Caco-2 (cell line): ENCODE measurements around the gene DNAJA1. TPM values are rescaled to one million over a fixed set of nuclear protein-coding genes. Genes with fewer than 3 reads are reported as not detected.
A peak's percentile ranks its signal among the peaks of the same experiment; 100 is the strongest.
"Not testable (repeated sequence)": the region's sequence is repeated elsewhere in the genome, so short reads cannot be mapped to it uniquely, and the experiment has no call there.

Experiments
- BruUV-seq: library from RNA; stranded (reverse); fragments of 400-500 nt; replicated peaks from 2 replicates; lab custom pipeline; 2021; lab: Mats Ljungman, UMichigan
- CTCF ChIA-PET: fragments of 300-600 bp; sonication (Branson Sonifier 250); formaldehyde crosslinking; loops from one replicate; lab custom pipeline; 2022; ENCODE audit warnings: antibody characterized with exemption; lab: Charles Lee
- POLR2A ChIA-PET: fragments of 300-600 bp; sonication (Branson Sonifier 250); formaldehyde crosslinking; loops from one replicate; lab custom pipeline; 2022; ENCODE audit warnings: antibody characterized with exemption; lab: Charles Lee
- DNase-seq, 2 experiments: peaks; one replicate each; pipeline versions ENCODE4 v3.0.0 to v3.0.0-alpha.2; 2020 to 2022
- H3K27me3 ChIP-seq: replicated peaks from 2 replicates; pipeline ENCODE4 v1.6.0; 2011; ENCODE audit warnings: low read length; ENCODE audit not compliant: control insufficient read depth, insufficient read depth
- H3K36me3 ChIP-seq: 2 replicates; pipeline ENCODE4 v1.5.1; 2011; ENCODE audit warnings: low read length; ENCODE audit not compliant: control insufficient read depth, insufficient read depth
- H3K4me1 ChIP-seq: fragments of 250-450 bp; sonication (Bioruptor Pico); 2 replicates; pipeline ENCODE4 v1.5.1; 2020; ENCODE audit warnings: mild to moderate bottlenecking
- H3K4me3 ChIP-seq: 2 replicates; pipeline ENCODE4 v1.5.1; 2011; ENCODE audit warnings: low read depth, mild to moderate bottlenecking, control low read depth, low read length
- H3K9me3 ChIP-seq: fragments of 250-450 bp; sonication (Bioruptor Pico); 2 replicates; pipeline ENCODE4 v1.5.1; 2020; ENCODE audit warnings: mild to moderate bottlenecking, moderate library complexity
- H3K27ac Mint-ChIP-seq: one replicate; pipeline ENCODE4 v1.8.0; 2022; ENCODE audit warnings: mixed read lengths; ENCODE audit not compliant: unreplicated experiment
- H3K27me3 Mint-ChIP-seq: one replicate; pipeline ENCODE4 v1.8.0; 2022; ENCODE audit warnings: mixed read lengths; ENCODE audit not compliant: insufficient read depth, unreplicated experiment
- H3K36me3 Mint-ChIP-seq: one replicate; pipeline ENCODE4 v1.8.0; 2022; ENCODE audit warnings: mild to moderate bottlenecking, mixed read lengths; ENCODE audit not compliant: insufficient read depth, unreplicated experiment
- H3K4me1 Mint-ChIP-seq: one replicate; pipeline ENCODE4 v1.8.0; 2022; ENCODE audit warnings: low read depth, mixed read lengths; ENCODE audit not compliant: unreplicated experiment
- H3K4me3 Mint-ChIP-seq: one replicate; pipeline ENCODE4 v1.8.0; 2022; ENCODE audit warnings: mild to moderate bottlenecking, moderate library complexity, mixed read lengths; ENCODE audit not compliant: unreplicated experiment
- H3K9me3 Mint-ChIP-seq: one replicate; pipeline ENCODE4 v1.8.0; 2022; ENCODE audit warnings: mixed read lengths; ENCODE audit not compliant: unreplicated experiment
- CTCF ChIP-seq, 2 experiments: fragments of 200-600 bp in 1 of 2; IDR thresholded peaks; 1 replicate in 1 of 2; 2 replicates in 1 of 2; pipeline versions ENCODE4 v1.5.1 to v1.8.0; 2011 to 2022; ENCODE audit warnings: antibody characterized with exemption in 1 of 2, control low read depth in 1 of 2, inconsistent platforms in 1 of 2, low read depth in 1 of 2, low read length in 1 of 2, mild to moderate bottlenecking in 1 of 2, moderate library complexity in 1 of 2; ENCODE audit not compliant: insufficient read depth in 1 of 2, severe bottlenecking in 1 of 2, unreplicated experiment in 1 of 2
- intact Hi-C: fragments of 100-400 bp; cut with micrococcal nuclease; formaldehyde crosslinking; loops from one replicate; pipeline ENCODE4 v1.10.0; 2022; ENCODE audit not compliant: unreplicated experiment
- total RNA-seq: library from RNA; stranded (reverse); gene quantifications from 2 replicates; pipeline ENCODE4 v1.2.3, GENCODE V29; 2022

The DNAJA1 gene
- total RNA-seq, 1 experiment from 2014 or later = 187 TPM

DNA sequence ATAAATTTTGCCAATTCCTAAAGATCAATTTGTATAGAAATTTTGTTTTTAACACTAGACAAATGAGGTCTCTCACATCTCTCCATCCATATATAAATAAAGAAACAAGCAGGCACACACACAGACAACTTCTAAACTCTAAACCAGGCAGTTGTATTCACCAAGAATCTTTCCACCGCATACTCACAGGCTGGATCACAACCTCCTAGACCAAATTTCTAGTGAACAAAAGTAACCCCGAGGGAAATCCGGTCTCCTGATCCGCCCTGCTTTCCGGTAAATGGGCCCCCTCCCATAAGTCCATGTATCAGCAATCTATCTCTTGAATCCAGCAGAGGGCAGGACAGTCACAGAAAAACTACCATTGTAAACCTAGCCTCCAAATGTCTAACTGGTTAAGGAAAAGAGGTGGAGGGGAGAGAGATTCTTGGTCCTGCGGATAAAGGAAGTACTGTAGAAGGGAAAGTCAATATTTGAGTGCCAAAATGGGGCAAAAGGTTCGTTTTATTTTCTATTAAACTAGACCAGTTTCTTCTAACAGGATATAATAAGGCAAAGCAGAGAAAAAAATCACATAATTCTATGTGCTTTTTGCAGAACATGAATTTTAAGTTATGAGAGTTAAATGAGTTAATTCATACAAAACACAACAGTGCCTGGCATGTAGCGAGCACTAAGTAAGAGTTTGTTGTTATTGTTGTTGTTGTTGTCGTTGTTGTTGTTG lies 56.2 kb downstream of the DNAJA1 start:
- H3K27ac Mint-ChIP-seq = no peak overlapping the region
- intact Hi-C loops = loop anchor here (1.0 to 5.0 kb wide), 5 partner anchors 36 to 144 kb away; partner anchors contain the start of gene B4GALT1
- Histone ChIP-seq H3K27me3 (no peaks in the 10 kb centered on the region), H3K36me3 (no peaks in the 10 kb centered on the region), H3K9me3 (no peaks in the 10 kb centered on the region), H3K4me3 (no peak overlapping the region), H3K4me1 (no peaks in the 10 kb centered on the region)
- TF ChIP-seq CTCF (IDR thresholded peaks at IDR 0.05; ENCODE audit: insufficient read depth in 1 of 2, low read depth in 1 of 2, low read length in 1 of 2, severe bottlenecking in 1 of 2, unreplicated experiment in 1 of 2) = peak; percentile 65 to 73
- ChIA-PET POLR2A (no interaction called here), CTCF (interaction anchor here (2.3 kb wide), 1 partner anchor 145 kb away, joined by 6 read pairs; no protein-coding TSS in a partner anchor)
- no peaks in the 10 kb centered on the region for H3K9me3 Mint-ChIP-seq
- no peak overlapping the region for H3K4me3 Mint-ChIP-seq
- peak; percentile 73 to 74 for DNase-seq
- peaks cover 8% of the 10 kb centered on the region for H3K36me3 Mint-ChIP-seq
- no TSS peak for BruUV-seq
- H3K4me1 Mint-ChIP-seq = no peaks in the 10 kb centered on the region
- H3K27me3 Mint-ChIP-seq = no peaks in the 10 kb centered on the region

DNA sequence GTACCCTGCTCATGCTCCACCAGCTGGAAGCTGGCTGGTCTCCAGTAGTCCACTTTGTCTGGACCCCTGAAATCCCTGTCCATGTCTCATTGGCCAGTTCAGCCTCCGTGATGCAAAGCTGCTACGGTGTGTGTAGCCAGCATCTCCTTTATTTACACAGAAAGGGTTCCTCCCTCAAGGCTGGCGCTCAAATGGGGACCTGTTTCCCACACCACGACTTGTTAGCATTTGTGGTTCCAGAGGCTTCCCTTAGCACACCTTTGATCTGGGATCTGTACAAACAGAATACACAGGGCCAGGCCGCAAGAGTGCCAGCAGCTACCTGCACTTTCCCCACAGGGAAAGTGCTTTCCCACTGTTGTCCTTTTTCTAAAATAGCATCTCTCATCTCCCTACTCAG lies 57.1 kb downstream of the DNAJA1 start:
- Histone ChIP-seq H3K9me3 (no peaks in the 10 kb centered on the region), H3K4me3 (no peak overlapping the region), H3K4me1 (no peaks in the 10 kb centered on the region), H3K27me3 (no peaks in the 10 kb centered on the region), H3K36me3 (no peaks in the 10 kb centered on the region)
- POLR2A ChIA-PET = no interaction called here
- H3K4me1 Mint-ChIP-seq = no peaks in the 10 kb centered on the region
- no peaks in the 10 kb centered on the region for H3K9me3 Mint-ChIP-seq
- TF ChIP-seq CTCF (IDR thresholded peaks at IDR 0.05; ENCODE audit: insufficient read depth in 1 of 2, low read depth in 1 of 2, low read length in 1 of 2, severe bottlenecking in 1 of 2, unreplicated experiment in 1 of 2) = no peak
- no peak overlapping the region for H3K27ac Mint-ChIP-seq
- BruUV-seq = no TSS peak
- CTCF ChIA-PET = interaction anchor here (0.8 to 2.3 kb wide), 3 partner anchors 89 to 144 kb away, joined by 3 to 6 read pairs (median 3); no protein-coding TSS in a partner anchor
- no peak for DNase-seq
- H3K27me3 Mint-ChIP-seq = no peaks in the 10 kb centered on the region
- no peak overlapping the region for H3K4me3 Mint-ChIP-seq
- intact Hi-C loops = loop anchor here (5.0 kb wide), 1 partner anchor 35 kb away; no protein-coding TSS in a partner anchor
- H3K36me3 Mint-ChIP-seq = no peaks in the 10 kb centered on the region

DNA sequence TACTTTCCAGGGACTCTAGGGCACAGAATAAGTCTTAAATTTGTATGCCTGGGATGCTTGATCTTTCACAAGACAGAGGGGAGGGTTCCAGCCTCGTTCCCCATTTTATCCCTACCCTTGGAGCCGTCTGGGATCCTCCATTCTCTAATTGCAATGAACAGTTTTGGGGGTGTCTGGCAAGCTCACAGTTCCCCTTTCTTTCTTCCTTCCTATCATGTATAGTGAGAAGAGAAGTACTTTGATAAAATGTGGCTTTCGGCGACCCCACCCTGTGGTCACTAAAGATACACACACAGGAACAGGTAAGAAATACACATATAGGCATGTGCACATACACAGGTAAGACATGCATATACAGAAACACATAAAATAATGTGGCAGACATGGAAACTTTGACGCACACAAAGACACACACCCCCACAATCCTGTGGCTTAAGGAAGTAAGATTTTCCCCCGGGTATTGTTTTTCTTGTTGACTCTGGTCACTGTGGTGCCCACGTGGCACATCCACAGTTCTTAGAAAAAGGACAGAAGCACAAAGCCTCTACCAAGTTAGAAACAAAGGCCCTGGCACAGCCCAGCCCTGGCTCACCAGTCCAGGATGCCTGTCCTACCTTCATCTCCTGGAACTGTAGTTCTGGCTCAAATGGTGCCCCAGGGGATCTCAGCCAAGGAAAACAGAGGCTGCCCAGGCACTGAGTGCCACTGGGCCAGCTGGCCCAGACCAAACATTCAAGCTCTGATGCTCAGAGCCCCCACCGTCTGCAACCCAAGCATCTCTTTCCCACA lies 57.7 kb downstream of the DNAJA1 start:
- intact Hi-C loops = loop anchor here (5.0 kb wide), 1 partner anchor 35 kb away; no protein-coding TSS in a partner anchor
- BruUV-seq = no TSS peak
- Histone ChIP-seq H3K4me3 (no peak overlapping the region), H3K27me3 (no peaks in the 10 kb centered on the region), H3K4me1 (no peaks in the 10 kb centered on the region), H3K36me3 (no peaks in the 10 kb centered on the region), H3K9me3 (no peaks in the 10 kb centered on the region)
- ChIA-PET POLR2A (no interaction called here), CTCF (interaction anchor here (0.8 to 2.3 kb wide), 3 partner anchors 88 to 144 kb away, joined by 3 to 6 read pairs (median 3); no protein-coding TSS in a partner anchor)
- Mint-ChIP-seq H3K36me3 (no peaks in the 10 kb centered on the region), H3K27me3 (no peaks in the 10 kb centered on the region), H3K27ac (peak overlapping the region; percentile 40), H3K4me1 (peaks cover 5% of the 10 kb centered on the region), H3K4me3 (no peak overlapping the region), H3K9me3 (no peaks in the 10 kb centered on the region)
- DNase-seq = no peak
- no peak for TF ChIP-seq CTCF (IDR thresholded peaks at IDR 0.05; ENCODE audit: insufficient read depth in 1 of 2, low read depth in 1 of 2, low read length in 1 of 2, severe bottlenecking in 1 of 2, unreplicated experiment in 1 of 2)

- H3K4me1 Mint-ChIP-seq, CTCF ChIA-PET, H3K9me3 ChIP-seq, H3K27me3 ChIP-seq, H3K4me3 ChIP-seq, H3K27ac Mint-ChIP-seq, DNase-seq, intact Hi-C loops, BruUV-seq, H3K4me1 ChIP-seq, H3K4me3 Mint-ChIP-seq, H3K36me3 ChIP-seq, H3K36me3 Mint-ChIP-seq, H3K27me3 Mint-ChIP-seq, POLR2A ChIA-PET, H3K9me3 Mint-ChIP-seq: not testable (repeated sequence)
These were observed 60.6 kb downstream of the DNAJA1 start for GRCh38 chr9:33085672-33086071.
